Measurements from ENCODE around the gene HSPA12A. TPM values are rescaled to one million over a fixed set of nuclear protein-coding genes. Genes with fewer than 3 reads are reported as not detected.
A peak's percentile ranks its signal among the peaks of the same experiment; 100 is the strongest.

The HSPA12A gene
- total RNA-seq, 4 donors from 2014 or later: 6.4 to 9.9 (median 9.5) TPM

GRCh38 chr10:116668018-116668417, 74.3 kb downstream of the HSPA12A start:
- no peak for TF ChIP-seq POLR2A (IDR thresholded peaks at IDR 0.05)
- TF ChIP-seq, protein P1, sequence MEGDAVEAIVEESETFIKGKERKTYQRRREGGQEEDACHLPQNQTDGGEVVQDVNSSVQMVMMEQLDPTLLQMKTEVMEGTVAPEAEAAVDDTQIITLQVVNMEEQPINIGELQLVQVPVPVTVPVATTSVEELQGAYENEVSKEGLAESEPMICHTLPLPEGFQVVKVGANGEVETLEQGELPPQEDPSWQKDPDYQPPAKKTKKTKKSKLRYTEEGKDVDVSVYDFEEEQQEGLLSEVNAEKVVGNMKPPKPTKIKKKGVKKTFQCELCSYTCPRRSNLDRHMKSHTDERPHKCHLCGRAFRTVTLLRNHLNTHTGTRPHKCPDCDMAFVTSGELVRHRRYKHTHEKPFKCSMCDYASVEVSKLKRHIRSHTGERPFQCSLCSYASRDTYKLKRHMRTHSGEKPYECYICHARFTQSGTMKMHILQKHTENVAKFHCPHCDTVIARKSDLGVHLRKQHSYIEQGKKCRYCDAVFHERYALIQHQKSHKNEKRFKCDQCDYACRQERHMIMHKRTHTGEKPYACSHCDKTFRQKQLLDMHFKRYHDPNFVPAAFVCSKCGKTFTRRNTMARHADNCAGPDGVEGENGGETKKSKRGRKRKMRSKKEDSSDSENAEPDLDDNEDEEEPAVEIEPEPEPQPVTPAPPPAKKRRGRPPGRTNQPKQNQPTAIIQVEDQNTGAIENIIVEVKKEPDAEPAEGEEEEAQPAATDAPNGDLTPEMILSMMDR (IDR thresholded peaks at IDR 0.05): no peak
- peak in 1 of 2 donors; percentile 68 for DNase-seq (ENCODE audit: low spot score in 2 of 2)

DNA sequence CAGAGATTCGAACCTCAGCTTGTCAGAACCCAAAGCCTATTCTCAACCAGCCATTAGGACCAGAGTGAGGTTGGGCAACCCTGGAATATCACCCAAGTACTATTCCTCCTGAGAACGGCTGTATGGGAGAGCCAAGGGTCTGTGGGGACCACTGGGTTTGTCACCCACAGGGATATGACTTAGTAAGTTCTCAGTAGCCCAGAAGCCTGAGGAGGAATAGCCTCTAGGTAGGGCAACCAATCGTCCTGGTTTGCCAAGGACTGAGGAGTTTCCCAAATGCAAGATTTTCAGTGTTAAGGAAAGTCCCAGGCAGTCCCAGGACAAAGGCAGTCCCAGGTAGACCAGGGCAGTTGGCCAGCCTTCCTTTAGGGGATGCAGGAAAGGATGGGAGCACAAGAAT, 74.9 kb downstream of the HSPA12A start:
- WGBS, 2 donors: 91 to 93% methylated on average over 3 of the region's 3 CpGs
- no peak overlapping the region for H3K4me3 ChIP-seq (ENCODE audit: low read depth, poor library complexity, severe bottlenecking)
- no peak for TF ChIP-seq POLR2A (IDR thresholded peaks at IDR 0.05)
- TF ChIP-seq, protein P1 (IDR thresholded peaks at IDR 0.05): no peak
- intact Hi-C loops (cut with DNase I; ENCODE audit: low total_unique reads): no loop called here
- peak in 1 of 2 donors; percentile 62 for DNase-seq (ENCODE audit: low spot score in 2 of 2)

More at GRCh38 chr10:116668018-116668417, 74.3 kb downstream of the HSPA12A start:
- H3K4me3 ChIP-seq (ENCODE audit: low read depth, poor library complexity, severe bottlenecking): no peak overlapping the region
- 93 to 94% methylated on average over 9 of the region's 9 CpGs for whole genome bisulfite sequencing, 2 donors
- intact Hi-C loops (cut with DNase I; ENCODE audit: low total_unique reads): no loop called here

DNA sequence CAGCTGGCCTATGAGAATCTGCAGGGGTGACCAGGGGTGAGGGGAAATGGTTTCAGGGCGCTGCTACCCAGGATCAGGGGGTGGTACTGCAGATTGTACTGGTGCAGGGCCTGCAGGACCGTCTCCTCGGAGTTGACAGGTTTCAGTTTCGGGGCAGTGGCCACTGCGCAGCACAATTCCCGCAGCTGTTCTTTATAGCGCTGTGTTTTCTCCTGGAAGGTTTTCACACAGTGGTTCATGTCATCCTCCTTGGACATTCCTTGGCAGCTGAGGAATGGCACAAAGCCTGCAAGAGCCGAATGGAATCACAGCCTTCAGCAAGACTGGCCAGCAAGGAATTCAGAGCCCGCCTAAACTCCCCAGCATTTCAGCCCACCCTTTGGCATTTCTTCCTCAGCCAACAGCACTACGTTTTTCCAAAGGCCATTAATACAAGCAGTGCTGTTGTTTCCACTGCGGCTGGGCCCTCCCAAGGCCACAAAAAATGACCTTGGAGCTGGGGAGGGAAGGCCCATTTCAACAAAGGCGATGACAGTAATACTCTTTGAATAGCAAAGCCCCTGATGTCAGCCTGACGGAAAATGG, 76.7 kb downstream of the HSPA12A start:
- DNase-seq (ENCODE audit: low spot score in 2 of 2): peak in 1 of 2 donors; percentile 80
- TF ChIP-seq, protein P1 (IDR thresholded peaks at IDR 0.05): no peak
- TF ChIP-seq POLR2A (IDR thresholded peaks at IDR 0.05): no peak
- intact Hi-C loops (cut with DNase I; ENCODE audit: low total_unique reads): no loop called here
- H3K4me3 ChIP-seq (ENCODE audit: low read depth, poor library complexity, severe bottlenecking): no peak overlapping the region
- WGBS, 2 donors: 53 to 64% methylated on average over 13 of the region's 13 CpGs

DNA sequence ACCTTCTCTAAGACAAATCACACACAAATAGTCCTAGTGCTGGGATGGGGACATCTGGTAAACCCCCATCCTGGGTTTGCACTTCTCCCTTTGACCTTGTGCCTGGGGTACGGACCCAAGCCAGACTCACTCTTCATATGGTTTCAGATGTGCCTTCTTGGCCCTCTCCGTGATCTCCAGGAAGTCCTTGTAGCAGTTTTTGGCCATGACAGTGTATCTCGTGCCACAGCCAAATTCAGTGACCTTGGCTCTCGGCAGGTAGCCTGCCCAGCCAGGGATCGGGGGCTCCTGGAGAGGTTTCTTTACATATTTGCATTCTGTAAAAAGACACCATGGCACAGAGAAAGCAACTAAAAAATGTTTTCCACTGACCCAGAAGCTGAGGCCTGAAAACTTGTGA, 77.7 kb downstream of the HSPA12A start:
- H3K4me3 ChIP-seq (ENCODE audit: low read depth, poor library complexity, severe bottlenecking): no peak overlapping the region
- DNase-seq (ENCODE audit: low spot score in 2 of 2): peak in 1 of 2 donors; percentile 61
- TF ChIP-seq, protein P1 (IDR thresholded peaks at IDR 0.05): no peak
- TF ChIP-seq POLR2A (IDR thresholded peaks at IDR 0.05): no peak
- intact Hi-C loops (cut with DNase I; ENCODE audit: low total_unique reads): no loop called here
- WGBS, 2 donors: 90 to 92% methylated on average over 5 of the region's 5 CpGs

DNA sequence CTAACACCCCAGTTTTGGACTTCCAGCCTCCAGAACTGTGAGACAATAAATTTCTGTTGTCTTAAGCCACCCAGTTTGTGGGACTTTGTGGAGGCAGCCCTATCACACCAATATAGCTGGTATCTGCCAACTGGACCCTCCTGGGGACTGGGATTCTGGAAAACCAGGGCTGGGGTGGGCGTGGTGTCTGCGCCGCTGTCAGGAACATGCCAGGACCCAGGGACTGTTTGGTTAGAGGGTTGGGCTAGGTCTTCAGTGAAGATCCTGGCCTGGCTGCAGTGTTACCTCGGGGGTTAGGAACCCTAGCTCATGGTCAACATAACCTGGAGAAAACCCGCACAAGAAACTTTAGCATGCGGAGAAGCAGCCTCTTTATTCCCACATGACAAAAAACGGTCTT, 79.0 kb downstream of the HSPA12A start:
- WGBS, 2 donors: 92 to 93% methylated on average over 7 of the region's 7 CpGs

More for the DNA sequence above, 79.0 kb downstream of the HSPA12A start:
- H3K4me3 ChIP-seq (ENCODE audit: low read depth, poor library complexity, severe bottlenecking): no peak overlapping the region
- intact Hi-C loops (cut with DNase I; ENCODE audit: low total_unique reads): no loop called here
- TF ChIP-seq POLR2A (IDR thresholded peaks at IDR 0.05): no peak
- TF ChIP-seq, protein P1 (IDR thresholded peaks at IDR 0.05): no peak
- peak in 1 of 2 donors; percentile 69 for DNase-seq (ENCODE audit: low spot score in 2 of 2)
